ENCODE measurements around the gene SYCP2. TPM values are rescaled to one million over a fixed set of nuclear protein-coding genes. Genes with fewer than 3 reads are reported as not detected.

Gene SYCP2
- polyA plus RNA-seq, 3 donors, result 0.28 to 1.2 (median 0.30) TPM

GRCh38 chr20:59935457-59936185 is 2.2 kb upstream of the SYCP2 start:
- Histone ChIP-seq H3K4me3 (replicated peaks in 1 of 3; ENCODE audit: low read depth in 2 of 3, low read length in 3 of 3) (no peak overlapping the region), H3K9ac (ENCODE audit: insufficient read depth, low read length, poor library complexity, severe bottlenecking) (no peak overlapping the region), H2AFZ (ENCODE audit: insufficient read depth, low read depth, low read length, poor library complexity, severe bottlenecking) (no peak overlapping the region), H4K20me1 (ENCODE audit: insufficient read depth, low read length) (peaks cover 43% of the 10 kb centered on the region), H3K79me2 (ENCODE audit: insufficient read depth, low read length) (peaks cover 55% of the 10 kb centered on the region), H3K36me3 (replicated peaks in 1 of 2; ENCODE audit: control insufficient read depth in 1 of 2, insufficient read depth in 2 of 2, low read length in 2 of 2) (peaks cover 0 to 12% of the 10 kb centered on the region in 2 donors), H3K27ac (ENCODE audit: low read depth in 1 of 2, low read length in 2 of 2) (peak overlapping the region in 1 of 2 donors; percentile 97), H3K9me3 (replicated peaks in 1 of 2; ENCODE audit: control insufficient read depth in 1 of 2, insufficient read depth in 1 of 2, low read length in 2 of 2) (no peaks in the 10 kb centered on the region), H3K27me3 (ENCODE audit: control insufficient read depth in 2 of 2, insufficient read depth in 2 of 2, low read length in 2 of 2) (no peaks in the 10 kb centered on the region), H3K4me1 (ENCODE audit: control insufficient read depth in 1 of 2, insufficient read depth in 2 of 2, low read length in 2 of 2) (peaks cover 44 to 60% of the 10 kb centered on the region in 2 donors), H3K4me2 (replicated peaks; ENCODE audit: extremely low read depth, low read length, poor library complexity, severe bottlenecking) (peak overlapping the region; percentile 85)
- Mint-ChIP-seq H3K9me3 (peaks cover 0 to 6% (median 1%) of the 10 kb centered on the region in 7 donors), H3K27me3 (ENCODE audit: low read depth in 3 of 3) (peaks cover 0 to 4% (median 4%) of the 10 kb centered on the region in 3 donors), H3K4me1 (peaks cover 44% of the 10 kb centered on the region), H3K27ac (peak overlapping the region in 1 of 7 donors; percentile 50), H3K36me3 (peaks cover 12 to 15% of the 10 kb centered on the region in 2 donors), H3K4me3 (no peak overlapping the region)
- no peak for DNase-seq
- intact Hi-C loops (cut with micrococcal nuclease), result no loop called here
- 90% methylated on average over 3 of the region's 8 CpGs for WGBS (ENCODE audit: insufficient coverage)
- no peak for TF ChIP-seq CTCF (IDR thresholded peaks at IDR 0.05)

DNA sequence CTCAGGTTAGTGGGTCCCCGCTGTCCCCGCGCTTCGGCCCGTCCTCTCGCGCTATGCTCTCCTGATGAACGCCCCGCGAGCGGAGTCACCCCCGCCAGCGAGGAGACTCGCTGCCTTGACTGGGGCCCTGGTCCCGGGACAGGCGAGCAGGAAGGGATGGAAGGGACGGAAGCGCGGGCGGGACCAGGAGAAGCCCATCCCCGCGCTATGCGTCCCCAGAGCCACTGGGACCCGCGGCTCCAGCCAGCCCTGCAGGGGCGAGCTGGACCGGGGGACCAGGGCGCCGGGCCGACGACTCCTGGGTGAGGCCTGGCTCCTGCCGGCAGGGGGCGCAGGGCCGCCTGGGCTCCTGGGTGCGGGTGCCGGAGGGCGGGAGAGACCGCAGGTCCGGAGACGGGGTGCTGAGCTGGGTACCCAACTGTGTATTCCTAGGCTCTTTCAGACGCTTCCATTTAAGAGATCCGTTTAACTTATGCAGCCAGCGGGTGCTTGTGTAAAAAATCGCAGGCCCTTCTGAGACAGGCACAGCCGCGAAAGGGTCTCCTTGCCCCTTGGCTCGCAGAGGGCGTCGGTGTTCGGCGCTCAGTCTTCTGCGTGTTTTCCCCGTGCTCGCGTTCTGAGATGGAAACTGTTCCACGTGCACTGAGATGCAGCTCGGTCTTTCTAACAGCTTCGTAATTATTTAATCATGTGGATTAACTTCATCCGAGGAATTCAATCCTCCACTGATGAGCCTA is 580 bp upstream of the SYCP2 start:
- WGBS (ENCODE audit: insufficient coverage), result 7% methylated on average over 51 of the region's 59 CpGs
- peak; percentile 65 to 75 (median 65) for DNase-seq
- intact Hi-C loops (cut with micrococcal nuclease), result no loop called here
- peaks cover 12 to 15% of the 10 kb centered on the region in 2 donors for H3K36me3 Mint-ChIP-seq
- Histone ChIP-seq H3K36me3 (replicated peaks in 1 of 2; ENCODE audit: control insufficient read depth in 1 of 2, insufficient read depth in 2 of 2, low read length in 2 of 2) (peaks cover 0 to 12% of the 10 kb centered on the region in 2 donors), H3K27ac (ENCODE audit: low read depth in 1 of 2, low read length in 2 of 2) (no peak overlapping the region), H3K9ac (ENCODE audit: insufficient read depth, low read length, poor library complexity, severe bottlenecking) (peak overlapping the region; percentile 13), H3K4me2 (replicated peaks; ENCODE audit: extremely low read depth, low read length, poor library complexity, severe bottlenecking) (peak overlapping the region; percentile 83), H3K4me1 (ENCODE audit: control insufficient read depth in 1 of 2, insufficient read depth in 2 of 2, low read length in 2 of 2) (peaks cover 40 to 50% of the 10 kb centered on the region in 2 donors), H3K27me3 (ENCODE audit: control insufficient read depth in 2 of 2, insufficient read depth in 2 of 2, low read length in 2 of 2) (no peaks in the 10 kb centered on the region), H4K20me1 (ENCODE audit: insufficient read depth, low read length) (peaks cover 38% of the 10 kb centered on the region), H3K79me2 (ENCODE audit: insufficient read depth, low read length) (peaks cover 44% of the 10 kb centered on the region), H3K9me3 (replicated peaks in 1 of 2; ENCODE audit: control insufficient read depth in 1 of 2, insufficient read depth in 1 of 2, low read length in 2 of 2) (no peaks in the 10 kb centered on the region), H3K4me3 (replicated peaks in 1 of 3; ENCODE audit: low read depth in 2 of 3, low read length in 3 of 3) (peak overlapping the region; percentile 49 to 77 (median 65)), H2AFZ (ENCODE audit: insufficient read depth, low read depth, low read length, poor library complexity, severe bottlenecking) (peak overlapping the region; percentile 82)
- peaks cover 0 to 6% (median 1%) of the 10 kb centered on the region in 7 donors for H3K9me3 Mint-ChIP-seq
- peak; percentile 99 for TF ChIP-seq CTCF (IDR thresholded peaks at IDR 0.05)
- H3K27ac Mint-ChIP-seq, result no peak overlapping the region
- peak overlapping the region; percentile 78 to 84 for H3K4me3 Mint-ChIP-seq
- peaks cover 41% of the 10 kb centered on the region for H3K4me1 Mint-ChIP-seq
- peaks cover 0 to 6% (median 5%) of the 10 kb centered on the region in 3 donors for H3K27me3 Mint-ChIP-seq (ENCODE audit: low read depth in 3 of 3)

Measured in CD14-positive monocyte (primary cell).